Upper lobe of left lung (tissue), 6 donors: ENCODE measurements around the gene PELI3. TPM values are rescaled to one million over a fixed set of nuclear protein-coding genes. Genes with fewer than 3 reads are reported as not detected.
A peak's percentile ranks its signal among the peaks of the same experiment; 100 is the strongest.

Experiments
- ATAC-seq, 2 donors: fragments of 200-7000 bp; cut with Tn5 transposase; one replicate each; pipeline ENCODE4 v1.9.1; 2022; ENCODE audit warnings: mild to moderate bottlenecking in 2 of 2, moderate library complexity in 2 of 2; ENCODE audit not compliant: low FRiP score in 2 of 2
- DNase-seq, 2 donors: peaks; one replicate each; pipeline ENCODE4 v3.0.0-alpha.2; 2019 to 2020
- H3K27ac ChIP-seq, 4 donors: fragments of 200-600 bp; sonication (generic); one replicate each; pipeline ENCODE4 v1.5.1; 2016 to 2019
- H3K27me3 ChIP-seq, 4 donors: fragments of 200-600 bp; sonication (generic); one replicate each; pipeline ENCODE4 v1.5.1; 2017 to 2019
- H3K36me3 ChIP-seq, 4 donors: fragments of 200-600 bp; sonication (generic); one replicate each; pipeline ENCODE4 v1.5.1; 2016 to 2019
- H3K4me1 ChIP-seq, 4 donors: fragments of 200-600 bp; sonication (generic); one replicate each; pipeline ENCODE4 v1.5.1; 2018 to 2019
- H3K4me3 ChIP-seq, 4 donors: fragments of 200-600 bp; sonication (generic); one replicate each; pipeline ENCODE4 v1.5.1; 2017 to 2019; ENCODE audit warnings: mild to moderate bottlenecking in 2 of 4, moderate library complexity in 1 of 4
- H3K9me3 ChIP-seq, 4 donors: fragments of 200-600 bp; sonication (generic); one replicate each; pipeline ENCODE4 v1.5.1; 2018 to 2019
- CTCF ChIP-seq, 6 experiments: fragments of 450-650 bp in 4 of 6; fragments of 200-600 bp in 2 of 6; sonication (generic) in 2 of 6; IDR thresholded peaks; one replicate each; pipeline ENCODE4 v1.5.1; 2016 to 2019; ENCODE audit warnings: antibody characterized with exemption in 6 of 6
- EP300 ChIP-seq, 4 donors: sonication (generic); formaldehyde crosslinking; IDR thresholded peaks; one replicate each; pipeline ENCODE4 v1.5.1; 2017; ENCODE audit warnings: antibody characterized with exemption in 4 of 4, control low read depth in 2 of 4
- POLR2A ChIP-seq, 4 donors: fragments of 450-650 bp; IDR thresholded peaks; one replicate each; pipeline ENCODE4 v1.5.1; 2016 to 2017; ENCODE audit warnings: antibody characterized with exemption in 4 of 4, mild to moderate bottlenecking in 2 of 4
- POLR2AphosphoS5 ChIP-seq, 2 donors: sonication (generic); formaldehyde crosslinking; IDR thresholded peaks; one replicate each; pipeline ENCODE4 v1.5.1; 2017; ENCODE audit warnings: antibody characterized with exemption in 2 of 2
- WGBS, 2 donors: methylation state at CpG; one replicate each; pipeline ENCODE4 v1.1.5; 2017 to 2018; 5-methylcytosine and 5-hydroxymethylcytosine counted together
- total RNA-seq, 6 donors: library from RNA; depleted of rRNA in 4 of 6; stranded (reverse); fragments of >200 nt in 4 of 6; gene quantifications; one replicate each; pipeline versions ENCODE4 v1.1.0 to v1.2.1, GENCODE V29; 2016 to 2021
- donor health status: DM: no; HTN: no; CAD: no; lungs with moderate emphysema.
- donor health status: DM: no; HTN: yes; CAD: no; lungs with severe emphysema.

The PELI3 gene
- total RNA-seq, 6 donors from 2014 or later = 14.9 to 19.6 (median 16.9) TPM

DNA sequence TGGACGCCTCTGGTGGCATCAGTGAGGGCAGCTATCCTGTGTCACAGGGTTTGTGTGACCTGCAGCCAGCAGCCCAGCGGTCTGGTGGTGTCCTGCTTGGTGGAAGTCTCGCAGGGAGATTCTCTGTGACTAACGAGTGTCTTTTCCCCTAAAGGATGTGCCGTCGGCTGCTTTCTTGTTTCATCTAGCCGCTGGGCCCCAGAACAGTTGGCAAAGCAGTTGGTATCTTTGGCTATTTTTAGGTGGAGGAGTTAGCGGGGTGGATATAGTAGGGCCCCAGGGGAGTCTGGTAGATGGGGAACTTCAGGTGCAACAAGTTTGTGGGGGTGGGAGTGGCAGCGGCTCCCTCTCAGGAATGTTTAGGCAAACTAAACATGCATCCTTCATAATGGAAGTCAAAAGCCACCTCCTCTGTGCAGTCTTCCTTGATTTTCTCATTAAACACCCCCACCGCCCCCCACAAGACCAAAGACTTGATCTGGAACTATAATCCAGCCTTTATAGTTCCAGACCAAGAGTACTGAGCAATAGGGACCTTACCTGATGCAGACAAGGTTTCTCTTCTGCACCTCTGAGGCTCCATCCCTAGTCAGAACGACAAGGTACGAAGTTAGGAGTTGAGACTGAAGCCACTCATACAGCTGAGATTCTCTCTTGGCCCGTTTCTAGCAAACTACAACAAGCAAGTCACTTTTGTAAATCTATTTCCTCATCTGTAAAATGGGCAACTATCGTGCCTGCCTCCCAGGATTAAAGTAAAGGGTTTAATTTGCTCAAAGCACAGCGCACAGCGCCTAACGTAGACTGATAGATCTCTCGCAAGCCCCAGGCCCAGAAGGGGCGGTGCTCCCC lies 1.1 kb upstream of the PELI3 start:
- peak overlapping the region in 3 of 4 donors; percentile 76 to 98 (median 86) for H3K4me3 ChIP-seq
- peaks cover 10 to 23% (median 15%) of the 10 kb centered on the region in 4 donors for H3K4me1 ChIP-seq
- 54 to 58% methylated on average over 16 to 19 of the region's 19 CpGs for WGBS, 2 donors
- H3K9me3 ChIP-seq = no peaks in the 10 kb centered on the region
- ATAC-seq (no peak), DNase-seq (no peak)
- peak overlapping the region in 3 of 4 donors; percentile 74 to 83 (median 80) for H3K27ac ChIP-seq
- TF ChIP-seq CTCF (IDR thresholded peaks at IDR 0.05) = no peak
- no peak for TF ChIP-seq POLR2AphosphoS5 (IDR thresholded peaks at IDR 0.05)
- TF ChIP-seq EP300 (IDR thresholded peaks at IDR 0.05) = no peak
- TF ChIP-seq POLR2A (IDR thresholded peaks at IDR 0.05) = no peak
- H3K27me3 ChIP-seq = no peaks in the 10 kb centered on the region
- no peaks in the 10 kb centered on the region for H3K36me3 ChIP-seq

DNA sequence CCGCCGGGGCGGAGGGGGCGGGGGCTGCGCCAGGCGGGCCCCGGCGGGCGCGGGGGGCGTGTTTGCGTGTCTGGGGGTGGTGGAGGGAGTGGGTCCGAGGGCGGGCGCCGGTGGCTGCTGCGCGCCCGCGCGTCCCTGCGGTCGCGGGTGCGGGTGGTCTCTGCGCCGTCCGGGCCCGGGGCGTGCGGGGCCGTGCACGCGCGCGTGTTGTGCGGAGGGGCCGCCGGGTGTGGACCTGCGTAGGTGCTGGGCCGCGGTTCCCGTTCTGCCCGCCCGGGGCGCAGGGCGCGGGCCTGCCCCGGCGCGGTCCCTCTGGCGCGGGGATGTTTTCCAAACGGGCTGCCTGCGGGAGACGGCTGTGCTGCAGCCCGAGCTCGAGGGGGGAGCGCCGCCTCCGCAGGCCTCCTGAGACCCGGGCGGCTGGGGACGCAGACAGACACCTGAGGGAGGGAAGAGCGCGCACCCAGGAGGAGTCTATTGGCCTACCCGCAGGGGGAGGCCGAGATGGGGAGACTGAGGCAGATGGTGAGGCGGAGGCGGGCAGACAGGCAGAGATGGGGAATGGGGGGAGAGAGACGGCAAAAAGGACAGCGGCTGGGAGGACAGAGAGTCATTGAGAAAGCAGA lies 442 bp downstream of the PELI3 start:
- Histone ChIP-seq H3K9me3 (no peaks in the 10 kb centered on the region), H3K4me1 (peaks cover 10 to 23% (median 15%) of the 10 kb centered on the region in 4 donors), H3K27ac (peak overlapping the region in 3 of 4 donors; percentile 24 to 83 (median 80)), H3K27me3 (no peaks in the 10 kb centered on the region), H3K4me3 (peak overlapping the region; percentile 51 to 98 (median 81)), H3K36me3 (peaks cover 0 to 8% (median 0%) of the 10 kb centered on the region in 4 donors)
- DNase-seq = peak in 1 of 2 donors; percentile 93
- WGBS, 2 donors = 3 to 8% methylated on average over 12 to 52 of the region's 72 CpGs
- ATAC-seq = peak in 1 of 2 donors; percentile 39
- no peak for TF ChIP-seq EP300 (IDR thresholded peaks at IDR 0.05)
- TF ChIP-seq POLR2A (IDR thresholded peaks at IDR 0.05) = no peak
- peak; percentile 43 to 92 (median 62) for TF ChIP-seq CTCF (IDR thresholded peaks at IDR 0.05)

DNA sequence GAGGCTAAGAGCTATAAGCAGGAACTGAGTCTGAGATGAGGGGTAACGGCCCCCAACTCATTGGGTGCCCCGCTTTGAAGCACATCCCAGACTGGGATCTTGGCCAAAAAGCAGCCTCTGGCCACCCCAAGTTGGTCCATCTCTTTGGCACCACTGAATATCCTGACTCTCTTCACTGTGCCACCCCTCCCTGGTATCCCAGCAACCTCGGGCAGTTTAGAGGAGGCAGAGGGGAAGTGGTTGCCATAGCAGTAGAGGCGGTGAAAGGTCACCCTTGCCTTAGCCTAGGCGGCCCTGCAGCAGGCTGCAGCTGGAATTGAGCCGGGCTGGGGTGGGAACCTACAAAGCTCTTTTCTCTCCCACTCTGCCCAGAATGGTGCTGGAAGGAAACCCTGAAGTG lies 1.1 kb downstream of the PELI3 start:
- Histone ChIP-seq H3K4me3 (peak overlapping the region in 3 of 4 donors; percentile 76 to 98 (median 86)), H3K4me1 (peaks cover 10 to 23% (median 15%) of the 10 kb centered on the region in 4 donors), H3K27me3 (no peaks in the 10 kb centered on the region), H3K36me3 (peaks cover 0 to 15% (median 5%) of the 10 kb centered on the region in 4 donors), H3K27ac (peak overlapping the region in 1 of 4 donors; percentile 80), H3K9me3 (no peaks in the 10 kb centered on the region)
- peak in 1 of 2 donors; percentile 56 for DNase-seq
- TF ChIP-seq POLR2A (IDR thresholded peaks at IDR 0.05) (no peak), EP300 (IDR thresholded peaks at IDR 0.05) (no peak), CTCF (IDR thresholded peaks at IDR 0.05) (no peak), POLR2AphosphoS5 (IDR thresholded peaks at IDR 0.05) (no peak)
- ATAC-seq = peak; percentile 25 to 48
- WGBS, 2 donors = 27 to 35% methylated on average over 6 of the region's 6 CpGs

DNA sequence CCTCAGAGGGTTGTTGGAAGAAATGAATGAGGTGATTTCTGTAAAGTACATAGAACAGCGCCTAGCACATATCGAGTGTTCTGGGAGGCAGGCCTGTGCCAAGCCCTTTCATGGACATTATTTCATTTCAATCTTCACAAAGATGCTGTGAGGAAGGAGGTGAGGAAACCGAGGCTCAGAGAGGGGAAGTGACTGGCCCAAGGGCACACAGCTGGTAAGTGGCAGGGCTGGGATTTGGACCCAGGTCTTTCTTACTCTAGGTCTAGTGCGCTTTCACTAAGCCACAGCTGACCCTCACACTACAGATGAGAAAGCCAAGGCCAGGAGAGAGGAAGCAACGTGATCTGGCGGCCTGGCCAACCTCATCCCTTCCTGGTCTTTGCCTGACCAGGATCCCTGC lies 2.0 kb downstream of the PELI3 start:
- peaks cover 10 to 23% (median 15%) of the 10 kb centered on the region in 4 donors for H3K4me1 ChIP-seq
- H3K27ac ChIP-seq = no peak overlapping the region
- DNase-seq = no peak
- H3K9me3 ChIP-seq = no peaks in the 10 kb centered on the region
- ATAC-seq = no peak
- no peaks in the 10 kb centered on the region for H3K27me3 ChIP-seq
- peaks cover 0 to 24% (median 14%) of the 10 kb centered on the region in 4 donors for H3K36me3 ChIP-seq
- TF ChIP-seq POLR2AphosphoS5 (IDR thresholded peaks at IDR 0.05) (no peak), POLR2A (IDR thresholded peaks at IDR 0.05) (no peak), CTCF (IDR thresholded peaks at IDR 0.05) (no peak), EP300 (IDR thresholded peaks at IDR 0.05) (no peak)
- no peak overlapping the region for H3K4me3 ChIP-seq
- 92 to 93% methylated on average over 6 of the region's 6 CpGs for WGBS, 2 donors
